SIG-M5 treated with dmso at 0.1 percent for 504 hours (cell line): Measurements from ENCODE around the gene PROSER2.
"Not testable (repeated sequence)": the region's sequence is repeated elsewhere in the genome, so short reads cannot be mapped to it uniquely, and the experiment has no call there.

Source experiments
- DNase-seq: peaks from one replicate; lab custom pipeline; 2025; ENCODE audit not compliant: unreplicated experiment; lab: John Stamatoyannopoulos, UW

PROSER2 gene

DNA sequence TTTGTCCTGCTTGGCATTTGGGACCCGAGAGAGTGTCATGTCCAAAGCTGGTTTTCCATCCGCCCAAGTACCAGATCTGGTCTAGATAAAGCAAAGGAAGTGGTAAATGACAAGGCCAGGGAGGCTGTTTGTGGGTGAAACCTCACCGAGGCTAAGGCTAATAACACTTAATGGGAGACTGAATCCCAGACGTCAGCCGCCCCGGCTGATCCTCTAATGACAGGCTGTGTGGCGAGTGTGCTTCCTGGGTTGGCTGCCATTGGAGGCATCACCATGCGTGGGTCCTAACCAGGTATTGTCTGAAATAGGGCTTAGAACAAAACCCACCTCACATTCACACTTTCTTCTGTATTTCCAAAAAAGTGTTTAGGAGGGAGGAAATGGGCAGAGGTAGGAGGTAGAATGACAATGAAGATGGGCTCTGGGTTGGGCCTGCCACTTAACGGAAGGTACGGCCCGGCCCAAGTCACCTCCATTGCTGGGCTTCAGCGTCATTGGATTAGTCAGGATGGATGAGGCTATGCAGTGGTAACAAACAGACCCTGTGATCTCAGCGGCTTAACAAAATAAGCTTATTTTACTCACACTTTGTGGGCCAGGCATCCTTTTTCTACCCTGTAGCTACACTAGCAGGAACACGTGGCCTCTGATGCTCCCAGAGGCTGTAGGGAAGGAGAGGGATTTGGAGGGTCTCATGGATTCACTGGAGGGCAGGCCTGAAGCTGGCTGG is 59.7 kb downstream of the PROSER2 start:
- no peak for DNase-seq

DNA sequence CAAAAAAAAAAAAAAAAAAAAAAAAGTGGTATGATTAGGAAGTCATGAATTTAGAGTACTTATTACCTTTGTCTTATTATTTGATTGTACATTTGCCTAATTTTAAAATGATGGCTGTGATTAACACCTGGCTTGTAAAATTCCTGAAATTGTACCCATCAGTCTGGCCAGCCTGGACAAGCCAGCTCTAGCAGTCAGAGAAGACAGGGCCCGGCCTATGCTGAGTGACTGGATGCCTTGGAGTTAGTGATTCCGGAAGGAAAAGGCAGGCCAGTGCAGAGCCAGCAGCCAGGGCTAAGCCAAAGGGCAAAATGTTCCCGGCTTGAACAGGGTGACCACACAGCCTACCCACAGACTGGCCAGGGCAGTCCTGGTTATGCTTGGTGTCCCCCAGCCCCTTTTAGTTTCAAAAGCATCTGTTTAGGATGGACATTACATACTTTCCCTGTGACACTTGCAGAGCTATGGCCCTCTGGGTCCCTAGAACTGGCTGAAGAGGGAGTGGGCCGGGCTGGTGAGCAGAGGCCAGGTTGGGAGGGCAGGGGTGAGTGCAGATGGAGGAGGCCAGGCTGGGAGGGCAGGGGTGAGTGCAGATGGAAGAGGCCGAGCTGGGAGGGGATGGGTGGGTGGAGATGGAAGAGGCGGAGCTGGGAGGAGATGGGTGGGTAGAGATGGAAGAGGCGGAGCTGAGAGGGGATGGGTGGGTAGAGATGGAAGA is 61.7 kb downstream of the PROSER2 start:
- DNase-seq, result no peak

DNA sequence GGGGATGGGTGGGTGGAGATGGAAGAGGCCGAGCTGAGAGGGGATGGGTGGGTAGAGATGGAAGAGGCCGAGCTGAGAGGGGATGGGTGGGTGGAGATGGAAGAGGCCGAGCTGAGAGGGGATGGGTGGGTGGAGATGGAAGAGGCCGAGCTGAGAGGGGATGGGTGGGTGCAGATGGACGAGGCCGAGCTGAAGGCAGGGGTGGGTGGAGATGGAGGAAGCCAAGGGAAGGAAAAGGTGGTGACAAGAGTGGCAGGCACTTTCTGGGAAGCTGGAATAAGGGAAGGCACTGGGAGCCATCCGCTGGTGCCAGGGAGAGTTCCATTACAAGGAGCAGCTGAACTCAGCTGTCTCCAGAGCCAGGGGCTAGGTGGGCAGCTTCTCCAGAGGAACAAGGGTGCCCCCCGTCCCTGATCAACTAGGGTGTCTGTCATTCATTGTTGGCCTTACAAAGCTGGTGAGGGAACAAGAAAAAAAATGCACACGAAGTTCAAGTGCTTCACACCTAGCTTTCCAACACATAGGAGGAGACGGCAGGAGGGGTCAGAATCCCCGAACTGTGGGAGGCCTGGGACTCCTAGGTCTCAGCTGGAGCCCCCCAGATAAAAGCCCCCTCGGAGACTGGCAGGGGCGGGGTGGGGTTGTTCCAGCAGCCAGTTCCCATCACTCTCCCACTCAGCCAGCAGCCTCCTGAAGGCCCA is 62.4 kb downstream of the PROSER2 start:
- no peak for DNase-seq

DNA sequence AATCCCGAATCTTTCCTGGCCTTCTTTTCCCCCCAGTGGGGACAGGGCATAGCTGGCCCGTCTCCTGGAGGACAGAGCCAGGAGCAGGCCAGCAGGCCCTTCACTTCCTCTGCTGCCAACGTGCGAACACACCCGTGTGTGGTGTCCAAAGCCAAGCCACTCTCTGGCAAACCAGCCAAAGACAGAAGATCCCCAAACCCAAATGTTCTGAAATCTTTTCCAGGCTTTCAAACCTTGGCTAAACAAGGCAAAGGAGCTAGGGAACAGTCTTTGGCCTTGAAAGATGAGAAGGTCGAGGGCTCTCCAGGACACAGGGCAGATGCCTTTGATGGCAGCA is 63.0 kb downstream of the PROSER2 start:
- no peak for DNase-seq

DNA sequence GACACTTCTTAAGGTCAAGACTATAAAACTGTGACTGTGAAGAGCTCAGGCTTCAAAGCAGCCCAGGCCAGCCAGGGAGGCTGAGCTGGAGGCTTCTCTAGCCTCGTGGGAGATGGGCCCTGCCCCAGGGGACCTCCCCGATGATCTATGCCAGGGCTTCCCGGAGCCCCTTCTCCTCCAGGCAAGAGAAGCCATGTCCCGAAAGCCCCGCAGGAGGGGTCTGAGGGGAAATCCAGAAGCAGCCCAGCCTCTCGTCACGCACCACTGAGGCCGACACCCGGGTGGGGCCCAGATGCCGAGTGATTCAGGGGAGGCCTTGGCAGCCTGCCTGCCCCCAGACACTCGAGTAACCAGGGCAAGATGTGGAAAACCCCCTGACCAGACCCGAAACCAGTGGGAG is 63.7 kb downstream of the PROSER2 start:
- no peak for DNase-seq

DNA sequence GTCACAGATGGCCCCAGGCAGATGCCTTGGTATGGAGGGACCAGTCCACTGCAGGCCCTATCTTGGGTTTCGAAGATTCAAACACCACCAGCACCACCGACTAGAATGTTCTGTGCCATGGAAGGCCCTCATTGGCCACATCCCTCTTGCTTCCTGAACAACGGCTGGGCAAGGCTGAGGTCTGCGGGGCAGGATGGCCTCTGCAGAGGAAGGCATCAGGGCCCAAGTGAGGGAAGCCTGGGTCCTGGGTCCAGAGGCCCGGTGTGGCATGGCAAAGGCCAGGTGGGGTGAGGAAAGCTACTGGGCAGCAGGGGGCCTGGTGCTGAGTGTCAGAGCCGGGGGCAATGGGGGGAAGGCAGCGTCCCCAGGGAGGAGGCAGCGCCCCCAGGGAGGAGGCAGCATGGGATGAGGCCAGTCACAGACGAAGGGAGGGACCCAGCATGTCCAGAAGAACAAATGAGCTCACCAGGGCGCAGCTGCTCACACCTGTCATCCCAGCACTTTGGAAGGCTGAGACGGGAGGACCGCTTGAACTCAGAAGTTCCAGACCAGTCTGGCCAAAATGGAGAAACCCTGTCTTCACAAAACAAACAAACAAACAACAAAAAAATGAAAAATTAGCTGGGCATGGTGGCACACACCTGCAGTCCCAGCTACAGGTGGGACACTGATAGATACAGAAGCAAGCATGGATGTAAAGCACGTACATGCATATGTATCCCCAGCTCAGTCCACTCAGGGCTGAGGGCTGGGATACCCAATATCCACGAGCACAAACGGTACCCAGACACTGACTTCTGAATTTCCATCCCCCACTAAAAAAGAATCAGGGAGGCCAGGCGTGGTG is 64.4 kb downstream of the PROSER2 start:
- DNase-seq, result no peak

DNA sequence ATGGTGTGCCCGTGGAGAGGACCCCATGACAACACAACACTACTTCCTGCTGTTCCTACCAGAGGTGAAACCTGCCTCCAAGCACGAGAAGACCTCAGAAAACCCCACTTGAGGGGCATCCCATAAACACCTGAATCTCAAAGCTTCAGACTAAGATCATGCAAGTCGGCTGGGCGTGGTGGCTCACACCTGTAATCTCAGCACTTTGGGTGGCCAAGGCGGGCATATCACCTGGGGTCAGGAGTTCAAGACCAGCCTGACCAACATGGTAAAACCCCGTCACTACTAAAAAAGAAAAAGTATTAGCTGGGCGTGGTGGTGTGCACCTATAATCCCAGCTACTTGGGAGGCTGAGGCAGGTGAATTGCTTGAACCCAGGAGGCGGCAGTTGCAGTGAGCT is 66.1 kb downstream of the PROSER2 start:
- not testable (repeated sequence) for DNase-seq

DNA sequence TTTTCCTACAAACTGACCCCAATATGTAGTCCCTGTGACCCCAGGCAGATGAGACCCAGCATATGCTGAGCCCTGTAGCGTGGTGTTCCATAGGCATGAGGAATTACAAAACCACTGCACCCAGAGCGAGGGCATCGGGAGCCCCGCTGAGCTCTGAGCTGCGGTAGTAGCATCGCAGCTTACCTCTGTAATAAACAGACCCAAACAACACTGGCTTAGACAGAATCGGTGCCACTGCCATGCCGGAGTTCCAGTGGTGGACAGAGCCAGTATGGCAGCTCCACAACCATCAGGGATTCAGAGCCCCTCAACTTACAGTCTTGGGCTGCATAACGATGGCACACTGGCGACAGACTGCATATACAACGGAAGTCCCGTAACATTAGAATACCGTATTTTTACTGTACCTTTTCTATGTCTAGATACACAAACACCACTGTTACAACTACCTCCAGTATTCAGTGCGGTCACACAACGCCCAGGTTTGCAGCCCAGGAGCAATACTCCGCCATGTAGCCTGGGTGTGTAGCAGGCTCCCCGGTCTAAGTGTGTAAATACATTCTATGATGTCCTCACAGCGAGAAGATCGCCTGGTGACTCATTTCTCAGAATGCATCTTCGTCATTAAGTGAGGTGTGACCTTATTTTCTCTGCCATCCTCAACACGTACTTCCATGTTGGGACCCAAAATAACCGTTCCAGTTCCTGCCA is 68.8 kb downstream of the PROSER2 start:
- no peak for DNase-seq

DNA sequence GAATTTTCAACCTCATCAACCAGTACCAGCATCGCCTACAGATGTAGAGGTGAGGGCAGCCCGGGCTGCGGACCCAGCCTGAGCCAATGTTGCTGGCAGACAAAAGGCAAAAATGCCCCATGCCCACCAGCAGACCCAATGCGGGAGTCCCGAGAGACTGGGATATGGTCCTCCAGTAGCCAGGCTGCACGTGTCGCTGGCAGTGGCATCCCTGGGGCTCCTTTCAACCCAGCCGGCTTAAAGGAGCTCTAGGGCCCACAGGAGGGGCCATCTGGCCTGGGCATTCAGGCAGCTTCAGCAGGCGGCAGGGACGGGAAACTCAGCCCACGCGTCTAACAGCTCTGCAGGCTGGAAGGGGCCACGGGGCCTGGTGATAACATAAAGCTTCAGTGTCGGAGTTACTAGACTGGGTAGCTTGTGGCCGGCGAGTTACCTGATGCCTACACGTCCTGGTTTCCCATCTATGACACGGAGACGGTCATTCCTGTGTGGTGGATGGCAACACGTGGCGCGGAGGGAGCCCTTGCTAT is 70.7 kb downstream of the PROSER2 start:
- DNase-seq, result no peak

DNA sequence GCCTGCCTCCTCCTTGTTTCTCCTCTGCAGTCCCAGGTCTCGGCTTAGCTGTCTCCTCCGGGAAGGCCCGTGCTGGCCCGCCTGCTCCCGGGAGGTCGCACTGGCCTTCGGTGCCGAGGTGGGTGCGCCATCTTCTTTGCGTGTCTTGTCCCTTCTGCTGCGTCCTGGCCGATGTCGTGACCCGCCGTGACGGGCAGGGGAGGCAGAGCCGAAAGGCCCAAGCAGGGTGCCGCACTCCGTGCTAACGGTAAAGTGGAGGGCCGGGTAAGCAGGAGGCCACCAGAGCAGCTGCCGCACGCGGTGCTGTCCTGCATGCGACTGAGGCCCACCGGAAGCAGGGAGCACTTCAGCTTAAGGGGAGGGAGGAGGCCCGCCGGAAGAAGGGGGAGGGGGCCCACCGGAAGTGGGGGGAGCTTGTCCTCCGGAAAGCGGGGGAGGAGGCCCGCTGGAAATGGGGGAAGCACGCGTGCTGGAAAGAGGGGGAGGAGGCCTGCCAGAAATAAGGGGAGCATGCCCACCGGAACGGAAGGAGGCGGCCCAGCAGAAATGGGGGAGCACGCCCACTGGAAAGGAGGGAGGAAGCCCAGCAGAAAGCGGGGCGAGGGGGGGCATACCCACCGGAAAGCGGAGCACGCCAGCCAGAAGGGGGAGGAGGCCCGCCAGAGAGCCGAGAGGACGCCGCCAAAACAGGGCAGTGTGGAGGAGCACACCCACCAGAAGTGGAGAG is 71.4 kb downstream of the PROSER2 start:
- DNase-seq, result no peak

DNA sequence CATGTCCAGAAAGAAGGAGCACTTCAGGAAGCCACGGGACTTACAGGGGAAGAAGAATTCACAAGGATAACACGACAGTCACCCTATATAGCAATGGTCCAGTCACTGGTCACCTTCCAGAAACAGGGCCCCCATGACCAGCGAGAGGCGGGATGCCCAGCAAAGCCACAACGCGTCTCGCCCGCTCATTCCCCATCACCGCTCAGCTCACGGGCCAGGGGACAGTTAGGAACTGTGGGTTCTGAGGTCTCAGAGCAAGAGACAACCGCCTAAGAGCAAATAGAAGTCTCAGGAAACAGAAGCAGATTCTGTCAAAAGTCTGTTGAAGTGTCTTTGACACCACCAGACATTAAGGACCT is 71.9 kb downstream of the PROSER2 start:
- no peak for DNase-seq

DNA sequence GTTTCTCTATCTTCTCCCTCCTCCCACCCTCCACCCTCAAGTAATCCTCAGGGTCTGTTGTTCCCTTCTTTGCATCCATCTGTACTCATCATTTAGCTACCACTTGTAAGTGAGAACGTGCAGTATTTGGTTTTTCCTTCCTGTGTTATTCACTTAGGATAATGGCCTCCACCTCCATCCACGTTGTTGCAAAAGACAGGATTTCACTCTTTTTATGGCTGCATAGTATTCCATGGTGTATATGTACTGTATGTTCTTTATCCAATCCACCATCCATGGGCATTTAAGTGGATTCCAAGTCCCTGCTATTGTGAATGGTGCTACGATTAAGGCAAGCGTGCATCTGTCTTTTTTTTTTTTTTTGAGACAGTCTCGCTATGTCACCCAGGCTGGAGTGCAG is 72.4 kb downstream of the PROSER2 start:
- no peak for DNase-seq

DNA sequence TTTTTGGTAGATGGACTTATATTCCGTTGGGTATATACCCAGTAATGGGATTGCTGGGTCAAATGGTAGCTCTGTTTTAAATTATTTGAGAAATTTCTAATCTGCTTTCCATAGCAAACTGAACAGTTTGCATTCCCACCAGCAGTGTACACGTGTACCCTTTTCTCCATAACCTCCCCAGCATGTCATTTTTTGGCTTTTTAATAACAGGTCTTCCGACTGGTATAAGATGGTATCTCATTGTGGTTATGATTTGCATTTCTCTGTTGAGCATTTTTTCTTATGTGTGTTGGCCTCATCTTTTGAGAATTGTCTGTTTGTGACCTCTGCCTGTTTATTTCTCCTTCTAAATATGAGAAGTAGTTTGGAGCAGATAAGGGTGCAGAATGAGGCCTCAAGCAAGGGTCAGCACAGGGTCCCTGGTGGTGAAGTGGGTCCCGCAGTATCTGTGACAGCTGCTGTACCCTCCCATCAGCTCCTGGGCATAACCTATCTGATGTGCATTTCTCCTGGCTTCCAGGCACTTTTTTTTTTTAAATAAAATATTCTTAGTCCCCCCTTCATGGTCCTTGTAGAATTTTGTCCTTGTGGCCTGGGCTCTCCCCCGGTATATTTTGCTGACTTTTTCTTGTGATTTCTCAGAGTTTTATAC is 73.5 kb downstream of the PROSER2 start:
- DNase-seq, result no peak

DNA sequence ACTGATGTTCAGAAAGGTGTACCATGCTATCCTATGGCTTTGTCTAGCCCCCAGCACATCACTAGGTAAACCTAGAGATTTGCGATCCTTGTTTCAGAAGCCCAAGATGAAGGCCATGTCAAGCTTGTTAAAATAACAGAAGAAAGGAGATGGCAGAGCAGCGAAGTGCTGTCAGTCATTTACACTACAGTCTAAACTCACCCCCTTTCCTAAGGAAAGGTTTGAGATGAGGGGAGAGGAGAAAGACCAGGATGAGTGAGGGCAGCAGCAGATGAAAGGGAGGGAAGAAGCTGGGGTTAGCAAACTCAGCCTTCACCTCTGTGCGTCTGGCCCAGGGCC is 74.8 kb downstream of the PROSER2 start:
- no peak for DNase-seq

DNA sequence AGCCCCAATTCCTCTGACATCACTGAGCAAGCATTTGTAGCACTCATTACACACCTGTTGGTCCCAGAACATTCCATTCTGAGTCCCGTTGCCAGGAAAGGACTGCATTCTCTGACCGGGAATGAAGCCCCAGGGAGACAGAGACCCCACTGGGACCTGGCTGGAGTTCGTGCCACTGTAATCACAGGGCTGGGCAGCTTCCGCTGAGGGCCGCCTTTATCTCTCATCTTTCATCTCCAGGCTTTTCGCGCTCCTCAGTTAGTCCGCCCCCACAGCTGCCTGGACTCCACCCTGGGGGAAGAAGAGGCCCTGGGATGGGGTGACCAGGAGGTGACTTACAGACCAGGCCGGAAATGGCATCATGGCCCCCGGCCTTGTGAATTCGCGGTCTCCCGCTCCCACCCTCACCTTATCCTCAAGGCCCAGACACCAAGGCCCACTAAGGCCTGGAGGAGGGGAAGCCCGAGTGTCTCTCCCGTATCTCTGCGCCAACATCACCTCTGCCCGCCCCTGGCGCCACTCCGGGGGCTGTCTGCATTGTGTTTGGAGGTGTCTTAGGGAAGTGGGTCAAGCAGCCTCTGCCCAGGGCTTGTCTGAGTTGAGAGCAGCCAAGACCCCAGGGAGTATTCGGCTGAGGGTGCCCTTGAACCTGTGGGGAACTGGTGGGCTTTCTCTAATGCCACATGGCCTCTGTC is 75.4 kb downstream of the PROSER2 start:
- DNase-seq, result no peak

DNA sequence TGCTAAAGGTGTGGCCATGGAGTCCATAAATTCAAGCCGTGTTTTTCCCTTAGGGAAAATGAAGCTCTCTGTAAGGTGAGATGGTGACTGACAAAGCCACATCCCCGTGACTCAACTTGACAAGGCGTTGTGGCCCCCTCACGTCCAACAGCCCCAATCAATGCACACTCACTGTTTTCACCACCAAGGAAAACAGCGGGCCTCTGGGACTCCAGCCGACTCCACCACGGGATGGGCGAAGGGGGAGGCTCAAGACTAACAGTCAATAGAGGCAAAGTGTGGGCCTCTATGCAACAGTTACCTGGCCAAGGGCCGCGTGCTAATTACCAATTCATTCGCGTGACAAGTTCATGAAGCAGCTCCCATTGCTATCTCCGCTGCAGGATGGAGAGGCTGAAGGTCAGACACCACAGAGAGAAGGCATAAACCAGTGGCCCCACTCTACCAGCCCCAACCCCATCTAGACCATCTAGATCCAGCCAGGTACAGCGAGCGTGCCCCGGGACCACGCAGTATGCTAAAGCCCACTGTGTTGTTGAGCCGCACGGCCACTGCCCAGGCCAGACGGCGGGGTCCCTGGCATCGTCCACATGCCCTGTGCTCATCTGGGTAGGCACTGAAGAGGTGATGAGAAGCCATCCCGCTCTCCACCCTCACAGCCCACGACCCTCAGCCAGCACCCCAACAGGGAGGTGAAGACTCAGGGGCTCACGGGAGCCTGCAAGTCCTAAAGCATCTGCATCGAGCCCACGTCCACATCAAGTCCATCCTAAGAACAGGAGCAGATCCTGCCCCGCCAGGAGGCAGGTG is 76.1 kb downstream of the PROSER2 start:
- DNase-seq, result no peak

DNA sequence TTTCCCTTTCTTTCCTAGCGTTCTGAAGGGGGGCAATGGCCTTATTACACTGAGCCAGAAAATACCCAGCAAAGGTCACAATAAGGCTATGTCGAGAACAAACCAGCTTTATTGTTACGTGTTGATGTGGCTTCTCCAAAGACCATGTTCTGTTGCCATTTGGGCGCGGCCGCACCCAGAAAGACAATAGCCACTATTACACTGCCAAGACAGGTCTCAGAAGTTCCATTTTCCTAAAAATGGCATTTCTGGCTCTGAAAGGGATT is 77.8 kb downstream of the PROSER2 start:
- DNase-seq, result no peak

DNA sequence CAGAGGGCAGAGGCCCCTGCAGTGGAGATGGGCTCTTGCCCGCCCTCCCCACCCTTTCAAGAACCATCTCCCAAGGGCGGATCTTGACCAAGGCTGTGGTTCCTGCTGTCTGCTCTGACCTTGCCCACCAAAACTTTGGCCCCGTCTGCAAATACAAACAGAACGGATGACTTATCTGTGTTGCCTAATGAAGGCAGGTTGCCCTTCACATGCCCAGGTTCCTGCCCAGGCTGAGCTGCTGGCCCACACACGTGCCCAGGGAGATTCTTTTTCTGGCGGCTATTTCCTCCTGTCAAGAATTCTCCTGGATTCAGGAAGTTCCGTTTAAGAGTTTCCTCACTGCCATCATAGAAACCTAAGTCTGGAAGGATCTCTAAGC is 78.3 kb downstream of the PROSER2 start:
- DNase-seq, result no peak
